ENCODE results near the gene CLMP. TPM values are rescaled to one million over a fixed set of nuclear protein-coding genes. Genes with fewer than 3 reads are reported as not detected.

Gene CLMP, protein sequence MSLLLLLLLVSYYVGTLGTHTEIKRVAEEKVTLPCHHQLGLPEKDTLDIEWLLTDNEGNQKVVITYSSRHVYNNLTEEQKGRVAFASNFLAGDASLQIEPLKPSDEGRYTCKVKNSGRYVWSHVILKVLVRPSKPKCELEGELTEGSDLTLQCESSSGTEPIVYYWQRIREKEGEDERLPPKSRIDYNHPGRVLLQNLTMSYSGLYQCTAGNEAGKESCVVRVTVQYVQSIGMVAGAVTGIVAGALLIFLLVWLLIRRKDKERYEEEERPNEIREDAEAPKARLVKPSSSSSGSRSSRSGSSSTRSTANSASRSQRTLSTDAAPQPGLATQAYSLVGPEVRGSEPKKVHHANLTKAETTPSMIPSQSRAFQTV
- total RNA-seq (under 1 TPM; 0.07 to 0.09 TPM), polyA plus RNA-seq (0.31 TPM)

- no peak for DNase-seq
- peaks cover 24% of the 10 kb centered on the region for H3K27me3 ChIP-seq (ENCODE audit: insufficient read depth, low read length, poor library complexity, severe bottlenecking)
Measured at GRCh38 chr11:123195188-123196059, at the start of gene CLMP. TSS of gene CLMP (minus strand) at chr11:123195248. CDS start at chr11:123194940, 308 bp downstream.

GRCh38 chr11:123241874-123242543 is 47.0 kb upstream of the CLMP start:
- Mint-ChIP-seq H3K9me3 (no peaks in the 10 kb centered on the region), H3K4me1 (peaks cover 2 to 3% (median 2%) of the 10 kb centered on the region in 3 donors)

More at GRCh38 chr11:123195188-123196059, at the start of gene CLMP:
- Mint-ChIP-seq H3K27ac (peak within 1 kb of the TSS in 2 of 8 donors; percentile 5 to 62), H3K27me3 (peaks cover 45 to 82% of the 10 kb centered on the region in 2 donors), H3K36me3 (no peaks in the 10 kb centered on the region), H3K4me3 (peak within 1 kb of the TSS in 6 of 7 donors; percentile 49 to 78 (median 68)), H3K4me1 (peaks cover 11 to 20% (median 16%) of the 10 kb centered on the region in 3 donors), H3K9me3 (peaks cover 0 to 2% (median 0%) of the 10 kb centered on the region in 5 donors)
- Histone ChIP-seq H3K36me3 (ENCODE audit: insufficient read depth, low read length) (no peaks in the 10 kb centered on the region), H3K4me1 (ENCODE audit: insufficient read depth, low read length) (peaks cover 9% of the 10 kb centered on the region), H3K27ac (ENCODE audit: low read depth, low read length) (no peak within 1 kb of the TSS), H3K9me3 (ENCODE audit: low read length) (no peaks in the 10 kb centered on the region), H3K4me3 (ENCODE audit: low read length) (peak within 1 kb of the TSS; percentile 41)
- POLR2A ChIA-PET, result no interaction called here
- CTCF ChIA-PET, result no interaction called here

DNA sequence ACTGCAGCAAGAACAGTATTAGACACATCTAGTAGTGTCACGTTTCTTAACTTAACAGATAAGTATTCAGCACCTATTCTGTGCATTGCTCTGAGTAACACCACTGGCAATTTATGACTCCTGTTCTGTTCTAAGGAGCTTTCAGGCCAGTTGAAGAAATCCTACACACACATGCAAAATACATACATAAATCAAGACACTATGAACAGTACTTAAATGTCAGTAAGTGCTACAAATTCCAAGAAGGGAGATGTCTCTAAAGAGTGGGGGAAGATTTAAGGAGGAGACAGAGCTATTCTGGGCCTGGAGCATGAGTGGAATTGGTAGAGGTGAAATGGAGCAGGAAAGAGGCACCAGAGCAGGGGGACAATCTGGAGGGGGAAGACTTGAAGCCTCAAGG is 46.2 kb upstream of the CLMP start:
- Histone ChIP-seq H3K4me1 (ENCODE audit: insufficient read depth, low read length) (no peaks in the 10 kb centered on the region), H3K4me3 (ENCODE audit: low read length) (no peak overlapping the region), H3K27ac (ENCODE audit: low read depth, low read length) (no peak overlapping the region), H3K9me3 (ENCODE audit: low read length) (no peaks in the 10 kb centered on the region), H3K27me3 (ENCODE audit: insufficient read depth, low read length, poor library complexity, severe bottlenecking) (no peaks in the 10 kb centered on the region), H3K36me3 (ENCODE audit: insufficient read depth, low read length) (no peaks in the 10 kb centered on the region)
- Mint-ChIP-seq H3K27me3 (no peaks in the 10 kb centered on the region), H3K4me1 (no peaks in the 10 kb centered on the region), H3K27ac (no peak overlapping the region), H3K4me3 (no peak overlapping the region), H3K9me3 (no peaks in the 10 kb centered on the region), H3K36me3 (no peaks in the 10 kb centered on the region)
- no peak for DNase-seq
- POLR2A ChIA-PET, result no interaction called here
- CTCF ChIA-PET, result no interaction called here

More at GRCh38 chr11:123241874-123242543, 47.0 kb upstream of the CLMP start:
- ChIA-PET CTCF (no interaction called here), POLR2A (no interaction called here)
- no peak for DNase-seq
- no peaks in the 10 kb centered on the region for H3K36me3 Mint-ChIP-seq
- Histone ChIP-seq H3K27me3 (ENCODE audit: insufficient read depth, low read length, poor library complexity, severe bottlenecking) (no peaks in the 10 kb centered on the region), H3K27ac (ENCODE audit: low read depth, low read length) (no peak overlapping the region), H3K36me3 (ENCODE audit: insufficient read depth, low read length) (no peaks in the 10 kb centered on the region), H3K4me1 (ENCODE audit: insufficient read depth, low read length) (peaks cover 2% of the 10 kb centered on the region), H3K9me3 (ENCODE audit: low read length) (no peaks in the 10 kb centered on the region), H3K4me3 (ENCODE audit: low read length) (no peak overlapping the region)
- H3K27me3 Mint-ChIP-seq, result peaks cover 0 to 2% of the 10 kb centered on the region in 2 donors
- H3K4me3 Mint-ChIP-seq, result no peak overlapping the region
- H3K27ac Mint-ChIP-seq, result no peak overlapping the region

- Mint-ChIP-seq H3K27ac (no peak overlapping the region), H3K4me3 (no peak overlapping the region), H3K36me3 (no peaks in the 10 kb centered on the region), H3K4me1 (no peaks in the 10 kb centered on the region), H3K9me3 (no peaks in the 10 kb centered on the region), H3K27me3 (no peaks in the 10 kb centered on the region)
- no peaks in the 10 kb centered on the region for H3K4me1 ChIP-seq (ENCODE audit: insufficient read depth, low read length)
- H3K9me3 ChIP-seq (ENCODE audit: low read length), result no peaks in the 10 kb centered on the region
- ChIA-PET CTCF (interaction anchor here (0.8 to 3.2 kb wide), 2 partner anchors 7 to 22 kb away, joined by 3 to 10 read pairs; no protein-coding TSS in a partner anchor), POLR2A (no interaction called here)
- no peak overlapping the region for H3K4me3 ChIP-seq (ENCODE audit: low read length)
- no peak for DNase-seq
- no peaks in the 10 kb centered on the region for H3K36me3 ChIP-seq (ENCODE audit: insufficient read depth, low read length)
- H3K27ac ChIP-seq (ENCODE audit: low read depth, low read length), result no peak overlapping the region
- no peaks in the 10 kb centered on the region for H3K27me3 ChIP-seq (ENCODE audit: insufficient read depth, low read length, poor library complexity, severe bottlenecking)
Measured at GRCh38 chr11:123239191-123240150, 44.4 kb upstream of the CLMP start.

DNA sequence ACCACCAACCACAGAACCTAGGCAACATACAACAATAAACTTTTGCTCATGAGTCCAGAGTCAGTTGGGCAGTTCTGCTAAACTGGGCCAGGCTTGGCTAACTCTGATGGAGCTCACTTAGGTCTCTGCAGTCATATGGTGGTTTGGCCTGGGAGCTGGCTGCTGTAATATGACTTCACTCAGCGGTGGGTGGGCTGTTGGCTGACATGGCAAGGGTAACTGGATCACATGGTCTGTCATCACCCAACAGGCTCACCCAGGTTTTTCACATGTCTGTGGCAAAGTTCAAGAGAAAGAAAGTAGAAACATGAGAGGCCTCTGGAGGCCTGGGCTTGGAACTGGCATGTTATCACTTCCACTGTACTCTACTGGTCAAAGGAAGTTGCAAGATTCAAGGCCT is 43.2 kb upstream of the CLMP start:
- no peak for DNase-seq
- POLR2A ChIA-PET, result no interaction called here
- Histone ChIP-seq H3K36me3 (ENCODE audit: insufficient read depth, low read length) (no peaks in the 10 kb centered on the region), H3K9me3 (ENCODE audit: low read length) (no peaks in the 10 kb centered on the region), H3K27me3 (ENCODE audit: insufficient read depth, low read length, poor library complexity, severe bottlenecking) (no peaks in the 10 kb centered on the region), H3K27ac (ENCODE audit: low read depth, low read length) (no peak overlapping the region), H3K4me1 (ENCODE audit: insufficient read depth, low read length) (peaks cover 7% of the 10 kb centered on the region), H3K4me3 (ENCODE audit: low read length) (no peak overlapping the region)
- Mint-ChIP-seq H3K4me3 (no peak overlapping the region), H3K27me3 (no peaks in the 10 kb centered on the region), H3K9me3 (no peaks in the 10 kb centered on the region), H3K27ac (no peak overlapping the region), H3K36me3 (no peaks in the 10 kb centered on the region), H3K4me1 (peaks cover 7 to 9% (median 8%) of the 10 kb centered on the region in 3 donors)
- CTCF ChIA-PET, result interaction anchor here (0.8 to 3.2 kb wide), 3 partner anchors 9 to 63 kb away, joined by 3 to 10 read pairs (median 4); no protein-coding TSS in a partner anchor

- Histone ChIP-seq H3K4me1 (ENCODE audit: insufficient read depth, low read length) (peaks cover 16% of the 10 kb centered on the region), H3K27ac (ENCODE audit: low read depth, low read length) (no peak overlapping the region), H3K27me3 (ENCODE audit: insufficient read depth, low read length, poor library complexity, severe bottlenecking) (no peaks in the 10 kb centered on the region), H3K36me3 (ENCODE audit: insufficient read depth, low read length) (no peaks in the 10 kb centered on the region), H3K9me3 (ENCODE audit: low read length) (no peaks in the 10 kb centered on the region), H3K4me3 (ENCODE audit: low read length) (no peak overlapping the region)
- Mint-ChIP-seq H3K4me3 (no peak overlapping the region), H3K9me3 (no peaks in the 10 kb centered on the region), H3K36me3 (no peaks in the 10 kb centered on the region), H3K27ac (no peak overlapping the region), H3K27me3 (no peaks in the 10 kb centered on the region), H3K4me1 (peaks cover 16 to 18% (median 17%) of the 10 kb centered on the region in 3 donors)
- ChIA-PET CTCF (interaction anchor here (3.2 kb wide), 1 partner anchor 10 kb away, joined by 10 read pairs; no protein-coding TSS in a partner anchor), POLR2A (no interaction called here)
- no peak for DNase-seq
Measured at GRCh38 chr11:123236879-123237278, 41.8 kb upstream of the CLMP start.

DNA sequence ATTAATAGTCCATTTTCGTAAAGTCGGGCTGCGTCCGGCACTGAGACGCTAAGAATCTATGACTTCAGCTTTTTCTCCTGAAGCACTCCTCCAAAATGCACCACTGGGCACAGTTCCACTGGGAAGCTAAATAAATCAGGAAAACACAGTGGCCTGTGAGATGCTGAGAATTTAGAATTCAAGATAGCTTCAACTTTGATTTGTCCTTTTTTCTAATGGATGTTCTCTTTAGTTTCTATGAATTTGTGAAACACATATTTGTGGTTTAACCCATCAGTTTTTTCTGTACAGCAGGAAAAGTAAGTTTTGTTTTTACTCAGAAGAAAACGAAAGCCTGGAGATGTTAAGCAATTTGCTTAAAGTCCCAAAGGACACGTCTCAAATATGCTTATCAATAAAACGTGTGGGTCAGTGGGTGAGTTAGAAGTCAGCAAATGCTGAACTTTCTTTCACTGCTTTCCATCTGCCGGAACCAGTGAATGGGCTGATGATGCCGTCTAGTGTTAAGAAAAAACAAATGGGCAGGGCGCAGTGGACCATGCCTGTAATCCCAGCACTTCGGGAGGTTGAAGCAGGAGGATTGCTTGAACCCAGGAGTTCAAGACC is 40.7 kb upstream of the CLMP start:
- Histone ChIP-seq H3K4me3 (ENCODE audit: low read length) (no peak overlapping the region), H3K4me1 (ENCODE audit: insufficient read depth, low read length) (peaks cover 16% of the 10 kb centered on the region), H3K27ac (ENCODE audit: low read depth, low read length) (no peak overlapping the region), H3K27me3 (ENCODE audit: insufficient read depth, low read length, poor library complexity, severe bottlenecking) (no peaks in the 10 kb centered on the region), H3K36me3 (ENCODE audit: insufficient read depth, low read length) (no peaks in the 10 kb centered on the region), H3K9me3 (ENCODE audit: low read length) (no peaks in the 10 kb centered on the region)
- Mint-ChIP-seq H3K9me3 (no peaks in the 10 kb centered on the region), H3K27ac (no peak overlapping the region), H3K36me3 (no peaks in the 10 kb centered on the region), H3K4me3 (no peak overlapping the region), H3K4me1 (peaks cover 16 to 18% (median 17%) of the 10 kb centered on the region in 3 donors), H3K27me3 (no peaks in the 10 kb centered on the region)
- no peak for DNase-seq
- ChIA-PET POLR2A (no interaction called here), CTCF (interaction anchor here (1.4 kb wide), 1 partner anchor 11 kb away, joined by 8 read pairs; no protein-coding TSS in a partner anchor)

All from CD8-positive, alpha-beta memory T cell (primary cell).